Neural progenitor cell (in vitro differentiated cells): ENCODE data around the gene PTPN18.

ENCODE experiments used
- CTCF ChIP-seq: fragments of 200-600 bp; sonication (generic); IDR thresholded peaks from 2 replicates; pipeline ENCODE4 v1.5.1; 2017; ENCODE audit warnings: antibody characterized with exemption, mild to moderate bottlenecking
- EZH2 ChIP-seq: fragments of 200-600 bp; sonication (generic); IDR thresholded peaks from 2 replicates; pipeline ENCODE4 v1.6.1; 2017; ENCODE audit warnings: antibody characterized with exemption, mild to moderate bottlenecking, moderate library complexity
- EZH2phosphoT487 ChIP-seq: fragments of 200-600 bp; sonication (generic); IDR thresholded peaks from 2 replicates; pipeline ENCODE4 v1.6.1; 2017; ENCODE audit warnings: antibody characterized with exemption

- no peak for TF ChIP-seq CTCF
- no peak for TF ChIP-seq EZH2
- no peak for TF ChIP-seq EZH2phosphoT487
Observed at GRCh38 chr2:130353291-130354138, 2.3 kb upstream of the PTPN18 start.
